ENCODE data around the gene TEDC1.
"Not testable (repeated sequence)": the region's sequence is repeated elsewhere in the genome, so short reads cannot be mapped to it uniquely, and the experiment has no call there.

Gene TEDC1

DNA sequence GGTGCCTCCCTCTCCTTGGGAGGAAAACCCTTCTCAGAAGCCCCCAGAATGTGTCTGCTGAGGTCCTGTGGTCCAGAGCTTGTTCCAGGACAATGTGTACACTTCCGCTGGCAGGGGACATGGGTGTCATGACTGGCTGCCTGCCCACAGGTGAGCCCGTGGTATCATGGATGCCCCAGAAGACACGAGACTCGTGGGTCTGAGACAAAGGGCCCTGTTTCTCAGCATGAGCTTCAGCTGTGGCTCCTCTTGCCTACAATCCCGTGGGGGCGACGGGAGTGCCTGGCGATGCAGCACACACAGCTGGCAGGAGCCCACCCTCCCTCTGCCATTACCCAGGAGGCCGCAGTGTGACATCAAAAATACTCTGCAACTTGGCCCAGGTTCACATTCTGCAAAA, 42.3 kb downstream of the TEDC1 start:
- Histone ChIP-seq H3K9me3 (ENCODE audit: control insufficient read depth, insufficient read depth, low read length) (no peaks in the 10 kb centered on the region), H3K9ac (ENCODE audit: low read depth, low read length) (no peak overlapping the region), H3K36me3 (ENCODE audit: insufficient read depth, low read length) (no peaks in the 10 kb centered on the region), H3K4me1 (ENCODE audit: insufficient read depth, low read length) (no peaks in the 10 kb centered on the region)

DNA sequence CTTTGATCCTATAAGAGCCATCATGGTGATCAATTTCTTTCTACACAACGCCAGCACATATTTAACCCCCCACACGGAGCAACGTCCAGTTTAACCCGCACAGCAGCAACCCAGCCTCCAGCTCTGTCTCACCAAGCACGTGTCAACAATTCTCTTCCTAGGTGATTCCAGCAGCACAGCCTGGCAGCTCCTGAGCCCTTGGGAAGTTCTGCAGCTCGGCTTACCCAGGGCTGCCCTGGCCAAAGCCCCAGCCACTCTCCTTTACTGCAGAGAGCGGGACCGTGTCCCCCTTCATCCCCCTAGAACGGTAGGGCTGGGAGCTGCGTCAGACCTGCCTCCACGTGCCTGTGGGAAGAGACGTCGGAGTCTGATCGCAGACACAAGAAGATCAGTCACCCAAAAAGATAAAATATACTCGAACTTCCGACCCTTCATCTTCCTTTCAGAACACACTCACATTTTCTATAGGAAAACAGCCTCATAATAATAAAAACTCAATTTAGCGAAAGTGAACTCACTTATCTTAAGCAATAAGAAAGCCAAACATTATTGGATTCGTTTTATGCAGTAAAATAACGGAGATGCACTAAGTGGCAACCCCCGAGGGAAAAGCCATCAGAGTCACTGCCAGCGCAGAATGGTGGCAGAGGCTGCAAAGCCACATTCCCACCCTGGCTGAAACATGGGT, 42.9 kb downstream of the TEDC1 start:
- Histone ChIP-seq H3K36me3 (ENCODE audit: insufficient read depth, low read length) (no peaks in the 10 kb centered on the region), H3K4me1 (ENCODE audit: insufficient read depth, low read length) (no peaks in the 10 kb centered on the region), H3K9me3 (ENCODE audit: control insufficient read depth, insufficient read depth, low read length) (no peaks in the 10 kb centered on the region), H3K9ac (ENCODE audit: low read depth, low read length) (no peak overlapping the region)

DNA sequence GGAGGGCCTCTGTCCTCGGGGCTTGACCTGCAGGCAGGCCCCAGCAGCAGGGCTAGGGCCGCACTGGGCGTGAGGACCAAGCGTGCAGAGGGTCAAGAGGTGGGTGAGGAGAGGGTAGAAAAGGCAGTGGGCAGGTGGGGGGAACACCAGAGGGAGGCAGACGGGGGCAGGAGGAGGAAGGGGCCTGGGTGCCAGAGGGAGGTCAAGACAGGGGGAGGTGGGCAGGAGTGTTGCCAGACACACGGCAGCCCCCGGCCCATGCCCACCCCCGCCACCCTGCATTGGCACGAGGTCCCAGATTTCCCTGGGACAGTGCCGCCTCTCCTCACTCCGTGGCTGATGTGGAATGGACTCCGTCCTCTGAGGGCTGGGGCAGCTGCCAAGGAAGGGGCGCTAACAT, 43.5 kb downstream of the TEDC1 start:
- H3K4me1 ChIP-seq (ENCODE audit: insufficient read depth, low read length), result no peaks in the 10 kb centered on the region
- H3K36me3 ChIP-seq (ENCODE audit: insufficient read depth, low read length), result no peaks in the 10 kb centered on the region
- no peak overlapping the region for H3K9ac ChIP-seq (ENCODE audit: low read depth, low read length)
- H3K9me3 ChIP-seq (ENCODE audit: control insufficient read depth, insufficient read depth, low read length), result no peaks in the 10 kb centered on the region

DNA sequence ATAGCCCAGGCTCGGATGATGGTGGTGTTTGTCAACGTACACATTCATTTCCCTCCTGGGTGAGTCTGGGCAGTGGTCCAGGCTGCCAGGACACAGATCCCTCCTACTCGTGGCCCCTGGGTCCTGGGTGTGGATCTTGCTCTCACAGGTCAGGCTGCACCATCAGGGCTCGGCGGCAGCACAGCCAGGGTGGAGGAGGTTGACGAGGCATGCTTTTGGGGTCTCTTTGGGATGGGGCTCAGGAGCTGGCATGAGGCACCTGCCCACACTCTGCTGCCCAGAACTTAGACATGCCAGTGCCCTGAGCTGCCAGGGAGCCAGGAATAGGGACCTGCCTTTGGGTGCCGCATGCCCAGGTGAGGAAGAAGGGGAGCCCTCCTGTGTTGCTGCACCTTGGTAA, 45.0 kb downstream of the TEDC1 start:
- H3K9me3 ChIP-seq (ENCODE audit: control insufficient read depth, insufficient read depth, low read length), result no peaks in the 10 kb centered on the region

DNA sequence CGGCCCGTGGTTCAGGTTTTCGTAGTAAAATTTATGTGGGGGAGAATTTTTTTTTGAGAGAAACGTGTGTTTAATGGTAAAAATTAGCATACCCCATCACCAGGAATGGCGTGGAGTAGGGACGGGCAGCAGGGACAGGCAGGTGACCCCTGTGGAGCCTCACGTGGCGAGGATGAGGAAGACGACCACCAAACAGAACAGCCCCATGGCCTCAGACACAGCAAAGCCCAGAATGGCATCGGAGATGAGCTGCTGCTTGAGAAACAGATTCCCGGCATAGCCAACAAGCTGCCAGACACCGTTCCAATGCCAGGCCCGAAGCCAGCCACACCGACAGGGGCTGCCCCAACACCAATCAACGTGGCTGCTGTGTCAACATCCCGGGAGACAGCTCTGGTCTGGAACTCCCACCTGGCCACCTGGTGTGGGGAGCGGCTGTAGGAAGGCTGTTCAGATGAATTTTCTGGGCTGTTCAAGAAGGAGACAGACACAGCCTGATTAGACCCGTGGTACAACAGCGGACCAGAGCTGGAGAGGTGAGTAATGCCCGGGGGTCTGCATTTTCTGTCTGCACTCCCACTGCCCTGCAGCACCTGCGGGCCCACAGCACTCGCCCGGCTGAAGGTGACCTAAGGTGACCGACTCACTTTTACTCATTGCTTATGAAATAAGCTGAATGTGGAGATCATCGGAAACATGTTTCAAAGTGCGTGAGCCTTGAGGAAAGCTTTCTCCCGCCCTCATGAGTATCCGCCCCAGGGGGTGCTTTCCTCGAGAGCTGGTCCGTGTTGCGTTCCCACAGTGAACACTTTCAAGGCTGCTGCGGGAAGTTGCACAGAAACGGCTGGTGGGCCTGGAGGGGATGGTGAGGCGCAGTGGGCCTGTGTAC, 45.9 kb downstream of the TEDC1 start:
- Histone ChIP-seq H3K9ac (ENCODE audit: low read depth, low read length) (no peak overlapping the region), H3K9me3 (ENCODE audit: control insufficient read depth, insufficient read depth, low read length) (no peaks in the 10 kb centered on the region), H3K36me3 (ENCODE audit: insufficient read depth, low read length) (no peaks in the 10 kb centered on the region), H3K4me1 (ENCODE audit: insufficient read depth, low read length) (no peaks in the 10 kb centered on the region)

More for the DNA sequence above, 45.0 kb downstream of the TEDC1 start:
- Histone ChIP-seq H3K9ac (ENCODE audit: low read depth, low read length) (no peak overlapping the region), H3K36me3 (ENCODE audit: insufficient read depth, low read length) (no peaks in the 10 kb centered on the region), H3K4me1 (ENCODE audit: insufficient read depth, low read length) (no peaks in the 10 kb centered on the region)

DNA sequence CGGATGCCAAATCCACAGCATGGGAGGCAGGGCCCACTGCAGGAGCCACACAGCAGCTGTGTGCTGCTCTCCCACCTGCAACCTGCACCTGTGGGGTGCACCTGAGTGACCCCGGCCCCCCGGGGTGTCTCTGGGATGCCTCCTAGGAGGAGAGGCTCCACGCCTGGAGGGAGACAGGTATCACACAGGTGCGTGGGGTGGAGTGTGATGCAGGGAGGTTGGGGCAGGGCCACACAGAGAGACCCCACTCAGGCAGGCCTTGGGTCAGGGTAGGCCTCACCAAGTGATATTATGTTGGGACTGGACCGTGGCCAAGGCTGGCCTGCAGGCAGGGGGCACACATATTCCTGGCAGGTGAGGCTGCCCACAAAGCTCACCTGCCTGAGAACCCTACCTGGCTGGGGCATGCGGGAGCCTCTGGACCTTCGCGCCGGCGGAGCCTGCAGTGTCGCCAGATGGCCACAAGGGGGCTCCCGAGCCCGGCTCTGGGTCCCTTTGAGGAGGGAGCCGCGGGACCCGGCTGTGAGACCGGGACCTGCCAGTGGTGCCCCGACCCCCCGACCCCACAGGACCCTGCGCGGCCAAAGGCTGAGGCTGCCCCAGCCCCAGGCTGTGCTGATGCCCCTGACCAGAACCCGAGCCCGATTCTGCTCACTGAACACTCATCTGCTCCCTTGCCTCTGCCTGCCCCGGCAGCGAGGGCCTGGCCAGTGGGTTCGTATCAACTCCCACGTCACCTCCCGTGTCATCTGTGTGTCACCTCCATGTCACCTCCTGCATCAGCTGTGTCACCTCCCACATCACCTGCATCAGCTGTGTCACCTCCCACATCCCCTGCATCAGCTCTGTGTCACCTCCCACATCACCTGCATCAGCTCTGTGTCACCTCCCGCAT, 46.8 kb downstream of the TEDC1 start:
- Histone ChIP-seq H3K36me3 (ENCODE audit: insufficient read depth, low read length) (no peaks in the 10 kb centered on the region), H3K9ac (ENCODE audit: low read depth, low read length) (no peak overlapping the region), H3K9me3 (ENCODE audit: control insufficient read depth, insufficient read depth, low read length) (no peaks in the 10 kb centered on the region), H3K4me1 (ENCODE audit: insufficient read depth, low read length) (no peaks in the 10 kb centered on the region)

DNA sequence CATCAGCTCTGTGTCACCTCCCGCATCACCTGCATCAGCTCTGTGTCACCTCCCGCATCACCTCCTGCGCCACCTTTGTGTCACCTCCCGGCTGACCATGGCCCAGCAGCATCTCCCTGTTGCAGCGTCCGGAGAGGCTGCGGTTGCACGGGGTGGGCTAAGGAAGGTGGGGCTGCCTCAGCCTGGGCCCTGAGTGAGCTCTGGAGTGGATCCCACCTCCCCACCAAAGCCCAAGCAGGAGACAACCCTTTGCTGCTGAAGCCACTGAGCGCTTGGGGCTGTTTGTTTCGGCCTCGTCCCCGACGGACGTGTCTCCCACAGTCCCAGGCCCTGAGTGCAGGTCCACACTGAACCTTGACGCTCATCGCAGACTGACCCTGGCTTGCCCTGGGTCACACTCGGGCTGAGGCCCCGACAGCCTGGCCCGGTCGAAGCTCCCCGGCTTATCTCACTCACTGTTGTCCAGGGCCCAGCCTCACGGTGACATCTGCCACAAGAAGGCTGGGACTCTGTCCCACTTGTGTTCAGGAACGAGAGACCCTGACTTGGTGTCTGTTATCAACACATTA, 47.5 kb downstream of the TEDC1 start:
- H3K4me1 ChIP-seq (ENCODE audit: insufficient read depth, low read length), result no peaks in the 10 kb centered on the region
- H3K9me3 ChIP-seq (ENCODE audit: control insufficient read depth, insufficient read depth, low read length), result no peaks in the 10 kb centered on the region
- no peak overlapping the region for H3K9ac ChIP-seq (ENCODE audit: low read depth, low read length)
- no peaks in the 10 kb centered on the region for H3K36me3 ChIP-seq (ENCODE audit: insufficient read depth, low read length)

DNA sequence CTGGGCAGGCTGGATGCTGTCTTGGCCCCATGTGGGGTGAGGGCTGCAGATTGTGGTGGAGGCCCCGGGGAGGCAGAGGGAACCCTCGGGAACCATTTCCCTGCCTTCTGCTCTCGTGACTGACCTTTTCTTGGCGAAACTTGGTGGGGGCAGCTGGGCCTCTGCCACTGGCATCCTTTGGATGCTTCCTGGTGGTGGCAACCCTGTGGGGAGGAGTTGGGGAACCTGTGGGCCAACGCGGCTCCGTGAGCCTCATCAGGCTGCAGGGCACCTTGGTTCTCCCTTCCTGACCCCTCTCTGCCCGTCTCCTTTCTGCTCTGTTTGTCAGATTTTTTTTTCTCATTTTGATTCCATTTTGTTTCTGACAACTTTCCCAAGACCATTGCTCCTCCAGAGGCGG, 49.8 kb downstream of the TEDC1 start:
- Histone ChIP-seq H3K4me1 (ENCODE audit: insufficient read depth, low read length) (no peaks in the 10 kb centered on the region), H3K36me3 (ENCODE audit: insufficient read depth, low read length) (no peaks in the 10 kb centered on the region), H3K9ac (ENCODE audit: low read depth, low read length) (no peak overlapping the region), H3K9me3 (ENCODE audit: control insufficient read depth, insufficient read depth, low read length) (no peaks in the 10 kb centered on the region)

DNA sequence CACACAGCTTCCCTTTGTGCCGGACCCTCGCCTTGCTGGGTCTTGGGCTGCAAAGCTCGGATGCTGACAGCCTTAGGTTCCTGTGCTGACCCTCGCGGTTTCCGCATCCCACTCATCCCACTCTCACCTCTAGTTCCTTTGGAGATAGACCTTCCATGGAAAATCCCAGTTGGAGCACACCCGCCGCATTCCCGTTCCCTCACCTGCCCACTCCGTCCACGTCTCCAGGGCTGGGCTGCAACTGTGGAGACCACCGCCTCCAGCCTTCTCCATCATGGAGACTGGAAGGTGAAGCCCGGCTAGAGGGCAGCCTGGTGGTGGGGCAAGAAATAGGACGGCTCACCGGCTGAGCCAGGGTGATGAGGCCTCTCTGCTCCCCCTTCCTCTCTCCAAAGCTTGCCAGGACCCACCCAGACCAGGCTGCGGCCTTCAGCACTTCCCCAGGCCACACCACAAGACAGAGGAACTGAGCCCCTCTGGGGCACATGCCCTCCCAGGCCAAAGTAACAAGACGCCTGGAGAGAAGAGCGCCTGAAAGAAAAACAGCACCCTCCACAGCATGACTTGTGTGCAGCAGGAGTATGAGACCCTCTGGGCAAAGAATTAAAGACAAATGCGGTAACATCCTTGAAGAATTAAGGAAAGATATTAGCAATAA, 50.3 kb downstream of the TEDC1 start:
- H3K9ac ChIP-seq (ENCODE audit: low read depth, low read length), result no peak overlapping the region
- H3K9me3 ChIP-seq (ENCODE audit: control insufficient read depth, insufficient read depth, low read length), result no peaks in the 10 kb centered on the region
- no peaks in the 10 kb centered on the region for H3K4me1 ChIP-seq (ENCODE audit: insufficient read depth, low read length)
- no peaks in the 10 kb centered on the region for H3K36me3 ChIP-seq (ENCODE audit: insufficient read depth, low read length)

DNA sequence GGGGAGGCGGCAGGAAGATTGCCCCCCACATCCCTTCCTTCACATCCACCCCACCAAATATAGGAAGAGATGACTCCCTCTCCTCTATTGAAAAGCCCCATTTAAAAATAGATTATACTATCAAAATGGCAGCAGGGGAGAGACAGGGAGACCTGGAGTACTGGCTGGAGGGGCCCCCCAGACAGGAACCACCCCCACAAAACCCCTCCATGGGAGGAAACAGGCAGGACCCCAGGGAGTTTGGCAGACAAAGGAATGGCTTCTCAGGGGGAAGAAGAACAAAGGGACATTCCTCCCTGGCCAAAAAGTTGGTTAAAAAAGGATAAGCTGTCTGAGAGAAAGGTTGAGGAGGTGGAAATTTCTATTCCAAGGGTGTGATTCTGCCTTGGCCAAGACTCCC, 54.6 kb downstream of the TEDC1 start:
- not testable (repeated sequence) for H3K36me3 ChIP-seq (ENCODE audit: insufficient read depth, low read length); H3K9me3 ChIP-seq (ENCODE audit: control insufficient read depth, insufficient read depth, low read length); H3K4me1 ChIP-seq (ENCODE audit: insufficient read depth, low read length); H3K9ac ChIP-seq (ENCODE audit: low read depth, low read length)

DNA sequence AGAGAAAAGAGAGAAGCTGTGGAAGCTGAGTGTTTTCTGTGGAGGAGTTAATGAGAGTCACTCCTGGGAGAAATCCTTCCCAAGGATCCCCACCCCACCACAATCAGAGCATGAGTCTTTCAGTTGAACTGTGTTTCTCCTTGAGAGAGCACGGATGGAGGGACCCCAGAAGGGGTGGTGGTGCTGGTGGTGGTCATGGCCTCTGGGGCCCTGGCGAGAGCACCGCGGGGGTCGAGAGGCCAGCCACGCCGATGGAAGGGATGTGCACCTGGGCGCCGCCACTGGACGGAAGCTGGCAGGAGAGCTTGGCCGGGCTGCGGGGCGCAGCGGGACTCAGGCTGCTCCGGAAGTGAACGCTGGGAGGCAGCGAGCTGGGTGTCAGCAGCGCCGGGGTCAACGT, 55.4 kb downstream of the TEDC1 start:
- H3K4me1 ChIP-seq (ENCODE audit: insufficient read depth, low read length); H3K36me3 ChIP-seq (ENCODE audit: insufficient read depth, low read length); H3K9ac ChIP-seq (ENCODE audit: low read depth, low read length); H3K9me3 ChIP-seq (ENCODE audit: control insufficient read depth, insufficient read depth, low read length): not testable (repeated sequence)

DNA sequence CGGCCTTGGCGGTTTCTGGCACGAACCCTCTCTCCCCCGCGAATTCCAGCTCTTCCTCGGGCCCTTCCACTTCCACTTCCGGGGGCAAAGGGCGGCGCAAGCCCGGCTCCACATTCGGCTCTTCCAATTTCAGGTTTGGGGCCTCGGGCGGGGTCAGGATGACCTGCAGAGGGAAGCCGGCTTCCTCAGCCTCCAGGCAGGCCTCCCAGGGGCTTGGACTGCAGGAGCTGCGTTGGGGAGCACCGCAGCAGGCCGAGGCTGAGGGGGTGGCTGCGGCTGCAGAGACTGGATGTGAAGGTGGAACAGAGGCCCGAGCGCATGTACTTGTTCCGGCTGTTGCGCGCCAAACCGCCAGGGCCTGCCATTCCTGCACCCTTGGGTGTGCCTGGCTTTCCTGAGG, 56.0 kb downstream of the TEDC1 start:
- H3K36me3 ChIP-seq (ENCODE audit: insufficient read depth, low read length); H3K9ac ChIP-seq (ENCODE audit: low read depth, low read length); H3K9me3 ChIP-seq (ENCODE audit: control insufficient read depth, insufficient read depth, low read length); H3K4me1 ChIP-seq (ENCODE audit: insufficient read depth, low read length): not testable (repeated sequence)

DNA sequence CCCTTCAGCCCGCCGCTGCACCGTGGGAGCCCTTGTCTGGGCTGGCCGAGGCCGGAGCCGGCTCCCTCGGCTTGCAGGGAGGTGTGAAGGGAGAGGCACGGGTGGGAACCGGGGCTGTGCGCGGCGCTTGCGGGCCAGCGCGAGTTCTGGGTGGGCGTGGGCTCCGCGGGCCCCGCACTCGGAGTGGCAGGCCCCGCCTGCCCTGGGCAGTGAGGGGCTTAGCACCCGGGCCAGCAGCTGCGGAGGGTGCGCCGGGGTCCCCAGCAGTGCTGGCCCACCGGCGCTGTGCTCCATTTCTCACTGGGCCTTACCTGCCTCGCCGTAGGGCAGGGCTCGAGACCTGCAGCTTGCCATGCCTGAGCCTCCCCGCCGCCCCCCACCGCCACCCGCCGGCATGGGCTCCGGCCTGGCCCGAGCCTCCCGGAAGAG, 56.7 kb downstream of the TEDC1 start:
- Histone ChIP-seq H3K9ac (ENCODE audit: low read depth, low read length) (no peak overlapping the region), H3K36me3 (ENCODE audit: insufficient read depth, low read length) (no peaks in the 10 kb centered on the region), H3K9me3 (ENCODE audit: control insufficient read depth, insufficient read depth, low read length) (no peaks in the 10 kb centered on the region), H3K4me1 (ENCODE audit: insufficient read depth, low read length) (no peaks in the 10 kb centered on the region)

Measured in ES-I3 (cell line).